Measurements from ENCODE around the gene MYO1D.
"Not testable (repeated sequence)": the region's sequence is repeated elsewhere in the genome, so short reads cannot be mapped to it uniquely, and the experiment has no call there.

Gene MYO1D

GRCh38 chr17:32654324-32654723 lies 222.6 kb downstream of the MYO1D start:
- Histone ChIP-seq H3K4me3 (ENCODE audit: low read length) (no peak overlapping the region), H3K36me3 (ENCODE audit: control insufficient read depth, low read depth, low read length) (peaks cover 9% of the 10 kb centered on the region), H3K9me3 (ENCODE audit: control insufficient read depth, low read depth, low read length) (no peaks in the 10 kb centered on the region), H3K27me3 (ENCODE audit: control insufficient read depth, insufficient read depth, low read length) (no peaks in the 10 kb centered on the region), H3K9ac (ENCODE audit: low read length) (no peak overlapping the region), H3K4me1 (ENCODE audit: control insufficient read depth, low read depth, low read length) (no peaks in the 10 kb centered on the region), H3K27ac (ENCODE audit: low read length) (no peak overlapping the region)

GRCh38 chr17:32651084-32651483 lies 225.8 kb downstream of the MYO1D start:
- H3K9me3 ChIP-seq (ENCODE audit: control insufficient read depth, low read depth, low read length): no peaks in the 10 kb centered on the region
- H3K4me1 ChIP-seq (ENCODE audit: control insufficient read depth, low read depth, low read length): no peaks in the 10 kb centered on the region
- no peak overlapping the region for H3K27ac ChIP-seq (ENCODE audit: low read length)
- no peak overlapping the region for H3K9ac ChIP-seq (ENCODE audit: low read length)
- H3K36me3 ChIP-seq (ENCODE audit: control insufficient read depth, low read depth, low read length): peaks cover 9% of the 10 kb centered on the region
- no peaks in the 10 kb centered on the region for H3K27me3 ChIP-seq (ENCODE audit: control insufficient read depth, insufficient read depth, low read length)
- no peak overlapping the region for H3K4me3 ChIP-seq (ENCODE audit: low read length)

GRCh38 chr17:32648450-32648849 lies 228.5 kb downstream of the MYO1D start:
- H3K4me1 ChIP-seq (ENCODE audit: control insufficient read depth, low read depth, low read length): no peaks in the 10 kb centered on the region
- H3K9ac ChIP-seq (ENCODE audit: low read length): no peak overlapping the region
- peaks cover 6% of the 10 kb centered on the region for H3K36me3 ChIP-seq (ENCODE audit: control insufficient read depth, low read depth, low read length)
- H3K4me3 ChIP-seq (ENCODE audit: low read length): no peak overlapping the region
- H3K9me3 ChIP-seq (ENCODE audit: control insufficient read depth, low read depth, low read length): no peaks in the 10 kb centered on the region
- H3K27me3 ChIP-seq (ENCODE audit: control insufficient read depth, insufficient read depth, low read length): no peaks in the 10 kb centered on the region
- H3K27ac ChIP-seq (ENCODE audit: low read length): no peak overlapping the region

- Histone ChIP-seq H3K9ac (ENCODE audit: low read length) (no peak overlapping the region), H3K9me3 (ENCODE audit: control insufficient read depth, low read depth, low read length) (no peaks in the 10 kb centered on the region), H3K27ac (ENCODE audit: low read length) (no peak overlapping the region), H3K27me3 (ENCODE audit: control insufficient read depth, insufficient read depth, low read length) (no peaks in the 10 kb centered on the region), H3K4me1 (ENCODE audit: control insufficient read depth, low read depth, low read length) (no peaks in the 10 kb centered on the region), H3K36me3 (ENCODE audit: control insufficient read depth, low read depth, low read length) (peaks cover 6% of the 10 kb centered on the region), H3K4me3 (ENCODE audit: low read length) (no peak overlapping the region)
These were observed 230.0 kb downstream of the MYO1D start for GRCh38 chr17:32646941-32647340.

GRCh38 chr17:32641514-32641913 lies 235.4 kb downstream of the MYO1D start:
- not testable (repeated sequence) for H3K4me1 ChIP-seq (ENCODE audit: control insufficient read depth, low read depth, low read length); H3K9me3 ChIP-seq (ENCODE audit: control insufficient read depth, low read depth, low read length)

GRCh38 chr17:32636598-32637218 lies 240.2 kb downstream of the MYO1D start:
- Histone ChIP-seq H3K4me1 (ENCODE audit: control insufficient read depth, low read depth, low read length) (no peaks in the 10 kb centered on the region), H3K27ac (ENCODE audit: low read length) (no peak overlapping the region), H3K4me3 (ENCODE audit: low read length) (no peak overlapping the region), H3K9me3 (ENCODE audit: control insufficient read depth, low read depth, low read length) (no peaks in the 10 kb centered on the region), H3K27me3 (ENCODE audit: control insufficient read depth, insufficient read depth, low read length) (no peaks in the 10 kb centered on the region), H3K36me3 (ENCODE audit: control insufficient read depth, low read depth, low read length) (no peaks in the 10 kb centered on the region), H3K9ac (ENCODE audit: low read length) (no peak overlapping the region)

More at GRCh38 chr17:32641514-32641913, 235.4 kb downstream of the MYO1D start:
- not testable (repeated sequence) for H3K27me3 ChIP-seq (ENCODE audit: control insufficient read depth, insufficient read depth, low read length); H3K9ac ChIP-seq (ENCODE audit: low read length); H3K36me3 ChIP-seq (ENCODE audit: control insufficient read depth, low read depth, low read length); H3K27ac ChIP-seq (ENCODE audit: low read length); H3K4me3 ChIP-seq (ENCODE audit: low read length)

GRCh38 chr17:32634167-32634566 lies 242.8 kb downstream of the MYO1D start:
- no peaks in the 10 kb centered on the region for H3K36me3 ChIP-seq (ENCODE audit: control insufficient read depth, low read depth, low read length)
- H3K27ac ChIP-seq (ENCODE audit: low read length): no peak overlapping the region
- H3K9ac ChIP-seq (ENCODE audit: low read length): no peak overlapping the region
- no peaks in the 10 kb centered on the region for H3K9me3 ChIP-seq (ENCODE audit: control insufficient read depth, low read depth, low read length)
- no peak overlapping the region for H3K4me3 ChIP-seq (ENCODE audit: low read length)
- no peaks in the 10 kb centered on the region for H3K4me1 ChIP-seq (ENCODE audit: control insufficient read depth, low read depth, low read length)
- H3K27me3 ChIP-seq (ENCODE audit: control insufficient read depth, insufficient read depth, low read length): no peaks in the 10 kb centered on the region

GRCh38 chr17:32631341-32632096 lies 245.4 kb downstream of the MYO1D start:
- no peak overlapping the region for H3K4me3 ChIP-seq (ENCODE audit: low read length)
- no peaks in the 10 kb centered on the region for H3K9me3 ChIP-seq (ENCODE audit: control insufficient read depth, low read depth, low read length)
- peaks cover 5% of the 10 kb centered on the region for H3K27me3 ChIP-seq (ENCODE audit: control insufficient read depth, insufficient read depth, low read length)
- peaks cover 14% of the 10 kb centered on the region for H3K4me1 ChIP-seq (ENCODE audit: control insufficient read depth, low read depth, low read length)
- H3K9ac ChIP-seq (ENCODE audit: low read length): no peak overlapping the region
- H3K27ac ChIP-seq (ENCODE audit: low read length): no peak overlapping the region
- H3K36me3 ChIP-seq (ENCODE audit: control insufficient read depth, low read depth, low read length): no peaks in the 10 kb centered on the region

- Histone ChIP-seq H3K4me3 (ENCODE audit: low read length) (no peak overlapping the region), H3K4me1 (ENCODE audit: control insufficient read depth, low read depth, low read length) (peaks cover 19% of the 10 kb centered on the region), H3K9me3 (ENCODE audit: control insufficient read depth, low read depth, low read length) (no peaks in the 10 kb centered on the region), H3K27me3 (ENCODE audit: control insufficient read depth, insufficient read depth, low read length) (peaks cover 5% of the 10 kb centered on the region), H3K9ac (ENCODE audit: low read length) (no peak overlapping the region), H3K36me3 (ENCODE audit: control insufficient read depth, low read depth, low read length) (no peaks in the 10 kb centered on the region), H3K27ac (ENCODE audit: low read length) (no peak overlapping the region)
These were observed 247.2 kb downstream of the MYO1D start for GRCh38 chr17:32629563-32630190.

GRCh38 chr17:32628271-32629044 lies 248.5 kb downstream of the MYO1D start:
- Histone ChIP-seq H3K36me3 (ENCODE audit: control insufficient read depth, low read depth, low read length) (no peaks in the 10 kb centered on the region), H3K9me3 (ENCODE audit: control insufficient read depth, low read depth, low read length) (no peaks in the 10 kb centered on the region), H3K9ac (ENCODE audit: low read length) (no peak overlapping the region), H3K27me3 (ENCODE audit: control insufficient read depth, insufficient read depth, low read length) (peaks cover 5% of the 10 kb centered on the region), H3K27ac (ENCODE audit: low read length) (no peak overlapping the region), H3K4me1 (ENCODE audit: control insufficient read depth, low read depth, low read length) (peaks cover 19% of the 10 kb centered on the region), H3K4me3 (ENCODE audit: low read length) (no peak overlapping the region)

GRCh38 chr17:32627239-32627996 lies 249.5 kb downstream of the MYO1D start:
- Histone ChIP-seq H3K36me3 (ENCODE audit: control insufficient read depth, low read depth, low read length) (no peaks in the 10 kb centered on the region), H3K9ac (ENCODE audit: low read length) (no peak overlapping the region), H3K9me3 (ENCODE audit: control insufficient read depth, low read depth, low read length) (no peaks in the 10 kb centered on the region), H3K4me1 (ENCODE audit: control insufficient read depth, low read depth, low read length) (peaks cover 19% of the 10 kb centered on the region), H3K27ac (ENCODE audit: low read length) (no peak overlapping the region), H3K27me3 (ENCODE audit: control insufficient read depth, insufficient read depth, low read length) (peaks cover 5% of the 10 kb centered on the region), H3K4me3 (ENCODE audit: low read length) (peak overlapping the region; percentile 52)
